HAP-1 (cell line): ENCODE data around the gene ADGRB2.
"Not testable (repeated sequence)": the region's sequence is repeated elsewhere in the genome, so short reads cannot be mapped to it uniquely, and the experiment has no call there.

ENCODE experiments used
- DNase-seq, 2 experiments: peaks; one replicate each; pipeline ENCODE4 v3.0.0-alpha.2; 2016 to 2020; ENCODE audit warnings: low spot score in 2 of 2
- H3K27me3 ChIP-seq: fragments of 250-450 bp; sonication (Bioruptor Pico); 2 replicates; pipeline ENCODE4 v1.5.1; 2020; ENCODE audit warnings: low read depth, mild to moderate bottlenecking, moderate library complexity
- H3K36me3 ChIP-seq: fragments of 250-450 bp; sonication (Bioruptor Pico); replicated peaks from 2 replicates; pipeline ENCODE4 v1.5.1; 2020; ENCODE audit warnings: mild to moderate bottlenecking
- H3K4me1 ChIP-seq: fragments of 250-450 bp; sonication (Bioruptor Pico); 2 replicates; pipeline ENCODE4 v1.5.1; 2020; ENCODE audit warnings: mild to moderate bottlenecking
- H3K4me3 ChIP-seq: fragments of 250-450 bp; sonication (Bioruptor Pico); 2 replicates; pipeline ENCODE4 v1.5.1; 2020; ENCODE audit warnings: mild to moderate bottlenecking, moderate library complexity
- H3K9me3 ChIP-seq: fragments of 250-450 bp; sonication (Bioruptor Pico); 2 replicates; pipeline ENCODE4 v1.5.1; 2020; ENCODE audit warnings: mild to moderate bottlenecking, moderate library complexity
- in situ Hi-C: fragments of 300-500 bp; cut with MboI; formaldehyde crosslinking; loops from 3 replicates; pipeline ENCODE4 v1.14.3; 2020; ENCODE audit warnings: low sequenced_read_pairs, inconsistent platforms, mixed read lengths

ADGRB2 gene

DNA sequence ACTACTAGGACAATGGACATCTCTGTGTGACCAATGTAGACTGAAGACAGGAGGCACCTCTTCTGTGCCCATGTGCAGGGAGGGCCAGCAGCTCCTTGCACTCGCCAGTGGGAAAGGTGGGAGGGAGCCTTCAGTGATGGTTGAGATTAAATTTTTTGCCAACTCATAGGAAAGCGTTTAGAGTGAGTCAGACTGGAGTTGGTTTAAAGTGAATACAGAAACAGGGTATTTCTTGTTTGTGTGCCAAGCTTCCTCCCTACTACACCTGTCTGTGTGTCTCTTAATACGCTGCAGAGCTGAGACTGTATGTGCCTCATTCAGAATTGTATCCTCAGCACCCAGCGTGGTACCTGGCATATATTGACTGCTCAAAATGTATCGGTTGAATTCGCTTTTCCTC lies 46.8 kb downstream of the ADGRB2 start:
- in situ Hi-C loops: no loop called here
- H3K36me3 ChIP-seq: no peaks in the 10 kb centered on the region
- H3K9me3 ChIP-seq: no peaks in the 10 kb centered on the region
- no peak overlapping the region for H3K4me3 ChIP-seq
- H3K4me1 ChIP-seq: peaks cover 20% of the 10 kb centered on the region
- DNase-seq: no peak
- peaks cover 2% of the 10 kb centered on the region; the same call in 1 of the 2 replicates for H3K27me3 ChIP-seq

DNA sequence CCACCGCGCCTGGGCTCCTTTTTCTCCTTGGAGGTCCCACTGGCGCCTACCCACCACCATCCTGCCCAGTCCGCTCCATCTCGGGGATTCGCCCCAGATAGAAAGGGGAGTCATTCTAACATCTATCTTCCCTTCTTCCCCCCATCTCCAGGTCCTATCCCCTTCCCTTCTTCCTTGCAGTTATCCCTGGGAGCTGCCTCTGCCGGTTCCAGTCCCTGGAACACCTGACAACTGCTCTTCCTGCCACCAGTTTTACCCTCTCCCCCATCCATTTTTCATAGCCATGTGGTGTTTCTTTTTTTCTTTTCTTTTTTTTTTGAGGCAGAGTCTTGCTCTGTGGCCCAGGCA lies 48.3 kb downstream of the ADGRB2 start:
- Histone ChIP-seq H3K27me3 (peaks cover 2% of the 10 kb centered on the region; the same call in 1 of the 2 replicates), H3K4me1 (peaks cover 20% of the 10 kb centered on the region), H3K9me3 (no peaks in the 10 kb centered on the region), H3K4me3 (peak overlapping the region; percentile 29), H3K36me3 (no peaks in the 10 kb centered on the region)
- no peak for DNase-seq
- in situ Hi-C loops: no loop called here

DNA sequence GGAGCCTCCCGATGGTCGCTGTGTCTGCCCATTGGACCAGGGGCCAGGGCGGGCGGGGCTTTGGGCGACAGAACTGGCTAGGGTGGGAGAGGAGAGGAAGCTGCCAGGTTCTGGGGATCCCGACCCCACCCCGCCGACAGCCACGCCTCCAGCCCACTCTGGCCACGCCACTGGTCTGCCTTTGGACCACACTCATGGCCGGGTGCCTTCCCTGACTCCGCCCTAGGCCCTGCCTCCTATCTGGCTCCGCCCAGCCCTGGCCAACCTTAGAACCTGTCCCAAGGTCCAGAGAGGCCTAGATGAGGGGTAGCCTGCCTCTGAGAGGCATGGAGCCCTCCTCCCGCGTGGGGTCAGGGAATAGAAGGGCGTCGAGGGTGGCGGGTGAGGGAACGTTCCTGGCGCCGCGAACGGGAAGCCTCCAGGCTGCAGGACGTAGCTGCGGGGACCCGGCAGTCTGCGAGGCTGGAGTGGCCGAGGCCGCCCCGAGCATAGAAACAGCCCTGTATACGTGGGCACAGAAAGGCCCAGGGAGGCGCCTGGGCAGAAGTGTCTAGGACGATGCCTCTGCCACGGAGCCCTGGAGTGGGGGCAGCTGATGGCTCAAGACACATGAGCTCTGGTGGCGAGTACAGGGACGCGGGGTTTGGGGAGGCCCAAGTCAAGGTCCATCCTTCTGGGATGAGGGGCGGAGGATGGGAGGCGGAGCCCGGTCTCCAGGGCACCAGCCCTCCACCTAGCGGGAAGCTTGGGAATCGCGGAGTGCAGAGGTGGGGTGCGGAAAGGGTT lies 48.9 kb downstream of the ADGRB2 start:
- Histone ChIP-seq H3K4me1 (peaks cover 20% of the 10 kb centered on the region), H3K4me3 (peak overlapping the region; percentile 29), H3K9me3 (no peaks in the 10 kb centered on the region), H3K36me3 (no peaks in the 10 kb centered on the region), H3K27me3 (peaks cover 2% of the 10 kb centered on the region; the same call in 1 of the 2 replicates)
- in situ Hi-C loops: no loop called here
- DNase-seq: peak; percentile 77 to 96

DNA sequence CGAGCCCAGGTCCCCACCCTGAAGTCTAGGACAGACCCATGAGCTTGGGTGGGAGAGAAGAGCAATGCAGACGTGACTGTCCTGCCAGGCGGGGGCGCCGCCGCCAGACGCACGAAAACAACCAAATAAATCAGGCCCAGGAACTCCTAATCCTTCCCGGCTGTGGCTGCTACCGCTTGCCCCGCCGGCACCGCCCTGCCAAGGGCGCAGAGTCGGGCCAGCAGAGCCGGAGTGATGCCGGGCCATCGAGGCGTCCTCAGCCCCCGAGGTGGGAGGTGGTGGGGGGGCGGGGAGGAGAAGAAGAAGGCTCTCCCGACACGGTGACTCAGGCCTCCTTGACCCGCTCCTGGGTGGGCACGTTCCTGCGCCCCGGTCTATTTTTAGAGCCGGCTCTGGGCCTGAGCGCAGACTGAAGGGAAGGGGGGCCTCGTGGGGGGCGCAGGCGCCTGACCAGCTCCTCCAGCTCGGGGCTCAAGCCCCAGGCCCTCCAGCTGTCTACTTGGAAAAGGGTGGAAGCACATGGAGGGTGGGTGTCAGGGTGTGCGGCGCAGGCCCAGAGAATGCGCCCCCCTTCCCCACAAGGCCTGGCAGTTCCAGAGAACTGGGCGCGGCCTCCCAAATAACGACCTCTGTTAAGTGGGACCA lies 49.6 kb downstream of the ADGRB2 start:
- Histone ChIP-seq H3K9me3 (no peaks in the 10 kb centered on the region), H3K4me1 (peaks cover 20% of the 10 kb centered on the region), H3K36me3 (no peaks in the 10 kb centered on the region), H3K4me3 (peak overlapping the region; percentile 29), H3K27me3 (peaks cover 2% of the 10 kb centered on the region; the same call in 1 of the 2 replicates)
- in situ Hi-C loops: no loop called here
- DNase-seq: peak; percentile 69 to 79

DNA sequence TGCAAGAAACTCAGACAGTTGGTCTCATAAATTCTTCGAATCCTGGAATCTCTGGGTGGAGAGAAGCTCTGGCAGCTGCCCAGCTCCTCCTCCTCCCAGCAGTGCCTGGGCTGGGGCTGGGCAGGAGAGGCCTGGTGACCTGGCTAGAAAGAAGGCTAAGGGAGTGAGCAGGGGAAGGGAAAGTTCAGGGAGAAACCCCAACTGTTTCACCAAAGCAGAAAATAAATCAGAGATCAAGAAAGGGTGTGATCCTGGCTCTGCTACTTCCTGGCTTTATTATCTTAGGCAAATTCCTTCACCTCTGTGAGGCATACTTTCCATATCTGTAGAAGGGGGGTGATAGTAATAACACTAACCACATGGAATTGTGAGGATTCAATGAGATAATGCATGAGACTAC lies 51.5 kb downstream of the ADGRB2 start:
- Histone ChIP-seq H3K4me3 (no peak overlapping the region), H3K27me3 (peaks cover 2% of the 10 kb centered on the region; the same call in 1 of the 2 replicates), H3K9me3 (no peaks in the 10 kb centered on the region), H3K36me3 (no peaks in the 10 kb centered on the region), H3K4me1 (peaks cover 20% of the 10 kb centered on the region)
- DNase-seq: no peak
- in situ Hi-C loops: no loop called here

DNA sequence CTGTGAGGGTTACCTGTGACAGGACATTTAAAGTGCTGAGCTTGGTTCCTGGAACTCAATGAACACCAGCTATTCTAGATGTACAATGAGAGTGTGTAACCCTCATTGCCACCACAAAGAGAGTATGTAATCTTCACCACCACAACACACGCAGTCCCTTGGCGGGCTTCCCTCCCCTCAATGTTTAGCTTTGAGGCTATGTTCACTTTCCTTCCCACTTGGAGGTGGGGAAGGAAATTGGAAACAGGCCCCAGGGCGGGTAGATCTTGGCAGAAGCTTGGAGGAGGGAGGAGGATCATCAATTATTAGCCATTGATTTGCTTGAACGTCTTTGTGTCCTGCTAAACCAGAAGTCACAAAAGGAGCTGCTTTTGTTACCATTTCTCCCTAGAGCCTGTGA lies 52.1 kb downstream of the ADGRB2 start:
- Histone ChIP-seq H3K36me3 (no peaks in the 10 kb centered on the region), H3K9me3 (no peaks in the 10 kb centered on the region), H3K4me1 (peaks cover 20% of the 10 kb centered on the region), H3K4me3 (no peak overlapping the region), H3K27me3 (no peaks in the 10 kb centered on the region; the same call in 1 of the 2 replicates)
- no peak for DNase-seq
- in situ Hi-C loops: no loop called here

DNA sequence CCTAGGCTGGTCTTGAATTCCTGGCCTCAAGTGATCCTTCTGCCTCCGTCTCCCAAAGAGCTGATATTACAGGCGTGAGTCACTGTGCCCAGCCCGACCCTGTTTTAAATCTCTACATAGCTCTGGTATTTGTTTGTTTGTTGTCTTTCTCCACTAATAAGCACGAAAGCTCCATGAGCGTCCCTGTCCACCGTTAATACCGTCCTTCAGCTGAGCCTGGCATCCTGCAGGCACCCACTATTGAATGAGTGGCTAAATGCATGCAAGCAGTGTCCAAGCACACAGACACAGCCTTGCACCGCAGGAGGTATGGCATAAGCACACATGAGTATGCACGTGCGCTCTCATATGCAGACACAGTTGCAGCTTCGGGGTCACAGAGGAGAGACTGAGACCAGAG lies 55.8 kb downstream of the ADGRB2 start:
- H3K36me3 ChIP-seq: no peaks in the 10 kb centered on the region
- no peak for DNase-seq
- no peak overlapping the region for H3K4me3 ChIP-seq
- in situ Hi-C loops: no loop called here
- H3K9me3 ChIP-seq: no peaks in the 10 kb centered on the region
- peaks cover 5% of the 10 kb centered on the region for H3K4me1 ChIP-seq
- H3K27me3 ChIP-seq: no peaks in the 10 kb centered on the region; the same call in 1 of the 2 replicates

DNA sequence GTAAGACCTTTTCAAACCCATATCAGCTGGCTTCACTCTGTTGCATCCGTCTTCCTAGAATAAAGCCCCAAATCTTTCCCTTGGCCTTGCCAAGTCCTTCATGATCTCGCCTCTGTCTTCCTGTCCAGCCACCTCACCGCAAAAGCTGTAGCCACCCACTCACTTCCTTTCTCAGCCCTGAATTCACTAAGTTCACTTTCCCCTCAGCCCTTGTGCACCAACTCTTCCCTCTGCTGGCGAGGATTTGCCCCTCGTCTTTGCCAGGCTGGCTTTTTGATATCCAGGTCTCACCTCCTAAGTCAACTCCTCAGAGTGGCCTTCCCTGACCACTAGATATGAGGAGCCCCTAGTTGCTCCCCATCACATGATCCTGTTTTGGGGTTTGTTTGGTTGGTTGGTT lies 56.4 kb downstream of the ADGRB2 start:
- Histone ChIP-seq H3K9me3 (no peaks in the 10 kb centered on the region), H3K4me1 (peaks cover 1% of the 10 kb centered on the region), H3K36me3 (no peaks in the 10 kb centered on the region), H3K27me3 (no peaks in the 10 kb centered on the region; the same call in 1 of the 2 replicates), H3K4me3 (no peak overlapping the region)
- in situ Hi-C loops: no loop called here
- DNase-seq: no peak

DNA sequence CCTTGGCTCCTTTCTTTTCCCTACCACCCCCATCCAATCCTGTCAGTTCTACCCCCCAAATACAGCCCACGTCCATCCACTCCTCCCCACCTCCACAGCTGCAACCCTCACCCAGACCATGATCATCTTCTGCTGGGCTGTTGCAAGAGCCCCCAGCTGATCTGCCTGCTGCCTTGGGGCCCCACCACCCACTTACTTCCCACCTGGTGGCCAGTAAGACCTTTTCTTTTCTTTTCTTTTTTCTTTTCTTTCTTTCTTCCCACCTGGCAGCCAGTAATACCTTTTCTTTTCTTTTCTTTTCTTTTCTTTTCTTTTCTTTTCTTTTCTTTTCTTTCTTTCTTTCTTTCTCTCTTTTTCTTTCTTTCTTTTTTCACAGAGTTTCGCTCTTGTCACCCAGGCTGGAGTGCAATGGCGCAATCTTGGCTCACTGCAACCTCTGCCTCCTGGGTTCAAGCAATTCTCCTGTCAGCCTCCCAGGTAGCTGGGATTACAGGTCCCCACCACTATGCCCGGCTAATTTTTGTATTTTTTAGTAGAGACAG lies 57.0 kb downstream of the ADGRB2 start:
- H3K36me3 ChIP-seq, H3K27me3 ChIP-seq, in situ Hi-C loops, H3K9me3 ChIP-seq, H3K4me1 ChIP-seq, H3K4me3 ChIP-seq, DNase-seq: not testable (repeated sequence)

DNA sequence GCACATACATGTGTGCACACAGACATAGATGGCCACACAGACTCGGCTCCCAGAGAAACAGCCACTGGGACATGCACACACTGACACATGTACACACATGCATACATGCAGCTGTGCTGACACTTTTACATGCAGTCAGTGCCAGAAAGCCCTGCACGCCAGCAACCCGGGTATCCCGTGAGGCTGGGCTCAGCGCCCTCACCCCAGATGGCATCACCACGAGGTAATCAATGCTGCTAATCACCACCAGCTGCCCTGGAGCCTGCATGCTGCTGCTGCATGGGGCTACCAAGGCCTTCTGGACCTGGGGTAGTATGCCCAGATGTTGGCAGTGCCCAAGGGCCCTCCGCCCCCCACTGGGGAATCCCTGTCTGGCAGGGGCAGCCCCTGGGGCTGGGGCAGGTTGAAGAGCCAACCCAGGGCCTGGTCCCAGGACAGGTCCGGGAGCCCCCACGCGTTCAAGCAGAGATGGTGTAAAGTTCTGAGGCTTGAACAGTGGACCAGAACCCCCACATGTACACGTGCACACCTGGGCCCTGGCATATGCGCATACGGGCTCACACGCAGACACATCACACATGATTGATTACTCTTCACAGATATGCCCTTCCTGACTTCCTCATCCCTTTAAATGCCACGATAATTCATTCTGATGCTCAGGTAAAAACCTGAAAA lies 57.6 kb downstream of the ADGRB2 start:
- no peaks in the 10 kb centered on the region for H3K36me3 ChIP-seq
- in situ Hi-C loops: no loop called here
- no peak overlapping the region for H3K4me3 ChIP-seq
- no peak for DNase-seq
- no peaks in the 10 kb centered on the region for H3K9me3 ChIP-seq
- H3K27me3 ChIP-seq: no peaks in the 10 kb centered on the region; the same call in 1 of the 2 replicates
- no peaks in the 10 kb centered on the region for H3K4me1 ChIP-seq

DNA sequence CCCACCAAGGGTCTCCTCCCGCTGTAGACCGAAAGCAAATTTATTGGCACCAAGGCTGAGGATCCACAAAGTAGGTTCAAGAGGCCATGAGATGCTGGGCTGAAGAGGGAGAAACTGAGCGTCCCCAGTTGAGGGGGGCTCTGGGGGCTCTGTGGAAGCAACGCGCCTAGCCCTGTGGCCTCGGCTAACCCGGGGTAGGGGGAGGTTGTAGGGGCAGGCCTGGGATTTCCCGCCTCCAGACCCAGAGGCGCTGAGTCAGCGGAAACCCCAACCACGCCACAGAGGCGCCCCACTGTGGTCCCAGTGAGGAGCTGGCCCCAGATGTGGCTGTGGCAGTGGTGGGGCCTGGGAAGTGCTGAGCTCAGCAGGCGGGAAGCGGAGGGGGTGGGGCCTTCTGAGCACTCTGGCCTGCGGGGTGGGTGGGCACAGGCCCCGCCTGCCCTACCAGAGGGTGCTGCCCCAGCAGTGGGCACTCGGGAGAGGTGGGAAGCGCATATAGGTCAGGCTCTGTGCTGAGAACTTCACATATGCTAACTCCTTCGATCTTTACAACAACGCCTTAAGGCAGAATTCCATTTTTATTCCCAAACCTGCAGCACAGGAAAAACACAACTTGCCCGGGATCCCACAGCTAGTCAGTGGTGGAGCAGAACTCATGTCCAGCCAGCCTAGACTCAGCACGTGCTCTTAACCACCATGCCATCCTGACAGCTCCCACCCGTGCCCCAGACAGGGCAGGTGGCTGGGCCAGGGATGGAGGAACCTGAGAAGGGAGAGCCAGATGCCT lies 58.9 kb downstream of the ADGRB2 start:
- Histone ChIP-seq H3K4me3 (no peak overlapping the region), H3K27me3 (no peaks in the 10 kb centered on the region; the same call in 1 of the 2 replicates), H3K9me3 (no peaks in the 10 kb centered on the region), H3K36me3 (no peaks in the 10 kb centered on the region), H3K4me1 (peaks cover 3% of the 10 kb centered on the region; the same call in 1 of the 2 replicates)
- in situ Hi-C loops: no loop called here
- peak in 1 of 2 experiments; percentile 45 for DNase-seq

DNA sequence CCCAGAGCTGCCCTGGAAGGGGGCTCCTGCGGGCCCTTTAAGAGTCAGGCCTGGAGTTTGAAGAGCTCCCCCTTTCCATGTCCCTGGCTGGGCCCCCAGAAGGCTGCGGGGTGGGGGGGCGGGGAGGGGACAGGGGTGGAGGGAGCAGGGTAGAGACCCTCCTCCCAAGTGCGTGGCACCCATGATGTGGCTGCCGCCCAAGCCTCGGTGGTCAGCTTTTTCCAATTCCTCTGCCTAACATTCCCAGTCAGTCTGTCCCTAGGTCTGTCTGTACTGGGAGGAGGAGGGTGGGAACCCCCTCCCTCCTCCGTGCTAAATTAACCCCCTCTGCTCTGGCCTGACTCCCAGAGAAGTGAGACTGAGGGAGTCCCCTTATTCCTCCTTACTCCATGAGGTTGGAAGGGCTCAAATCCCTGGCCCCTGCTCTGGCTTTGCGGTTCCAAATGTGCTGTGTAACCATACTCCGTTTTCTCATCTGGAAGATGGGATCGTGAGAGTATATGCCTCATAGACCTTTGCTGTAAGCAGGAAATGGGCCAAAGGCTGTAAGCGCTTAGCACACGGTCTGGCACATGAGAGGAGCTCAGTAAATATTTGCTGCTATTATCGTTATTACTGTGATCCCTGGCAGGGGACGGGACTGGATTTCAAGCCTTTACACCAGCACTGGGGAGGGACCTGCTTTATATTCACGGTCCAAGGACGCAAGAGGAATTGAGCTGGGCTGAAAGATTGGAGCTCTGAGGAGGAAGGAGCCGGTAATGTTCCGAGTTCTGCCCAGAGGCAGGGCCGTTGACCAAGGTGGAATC lies 59.7 kb downstream of the ADGRB2 start:
- peaks cover 3% of the 10 kb centered on the region; the same call in 1 of the 2 replicates for H3K4me1 ChIP-seq
- no peak for DNase-seq
- in situ Hi-C loops: no loop called here
- no peak overlapping the region for H3K4me3 ChIP-seq
- H3K36me3 ChIP-seq: no peaks in the 10 kb centered on the region
- no peaks in the 10 kb centered on the region; the same call in 1 of the 2 replicates for H3K27me3 ChIP-seq
- no peaks in the 10 kb centered on the region for H3K9me3 ChIP-seq
